Tibial nerve (tissue), 3 donors: ENCODE measurements around the gene GALNS.

Experiments used
- CTCF ChIP-seq, 5 experiments: fragments of 200-600 bp in 3 of 5; fragments of 450-650 bp in 2 of 5; sonication (generic) in 3 of 5; IDR thresholded peaks; one replicate each; pipeline ENCODE4 v1.5.1; 2016 to 2019; ENCODE audit warnings: antibody characterized with exemption in 5 of 5, mild to moderate bottlenecking in 3 of 5, moderate library complexity in 2 of 5
- POLR2A ChIP-seq, 2 donors: fragments of 450-650 bp; IDR thresholded peaks; one replicate each; pipeline ENCODE4 v1.6.1; 2017; ENCODE audit warnings: antibody characterized with exemption in 2 of 2, mild to moderate bottlenecking in 2 of 2, moderate library complexity in 2 of 2

- TF ChIP-seq POLR2A (IDR thresholded peaks at IDR 0.05) (no peak), CTCF (IDR thresholded peaks at IDR 0.05) (no peak)
These were observed 9.0 kb upstream of the GALNS start for GRCh38 chr16:88865742-88866141.
